HL-60 (cell line): Measurements from ENCODE around the gene FLVCR1.

Experiments
- DNase-seq, 2 experiments: peaks; one replicate each; pipeline ENCODE4 v3.0.0-alpha.2; 2010 to 2020; ENCODE audit warnings: low read depth in 1 of 2, low spot score in 1 of 2
- H3K27ac ChIP-seq: fragments of 250-450 bp; sonication (Bioruptor Pico); replicated peaks from 2 replicates; pipeline ENCODE4 v1.5.1; 2020; ENCODE audit warnings: mild to moderate bottlenecking, moderate library complexity
- H3K27me3 ChIP-seq: fragments of 250-450 bp; sonication (Bioruptor Pico); 2 replicates; pipeline ENCODE4 v1.5.1; 2021; ENCODE audit warnings: mild to moderate bottlenecking, moderate library complexity; ENCODE audit not compliant: insufficient read depth, poor library complexity, severe bottlenecking
- H3K4me3 ChIP-seq: replicated peaks from 2 replicates; pipeline ENCODE4 v1.5.1; 2011; ENCODE audit warnings: mild to moderate bottlenecking, control low read depth, low read length; ENCODE audit not compliant: insufficient read depth
- CTCF ChIP-seq: IDR thresholded peaks from one replicate; pipeline ENCODE4 v1.5.1; 2011; ENCODE audit warnings: low read length, control low read depth, inconsistent platforms; ENCODE audit not compliant: insufficient read depth
- GABPA ChIP-seq: IDR thresholded peaks from 2 replicates; pipeline ENCODE4 v1.6.1; 2012; ENCODE audit warnings: low read depth
- POLR2AphosphoS5 ChIP-seq: IDR thresholded peaks from 2 replicates; pipeline ENCODE4 v1.6.1; 2012; ENCODE audit warnings: low read depth
- REST ChIP-seq: IDR thresholded peaks from 2 replicates; pipeline ENCODE4 v1.6.1; 2012; ENCODE audit warnings: low read depth; ENCODE audit not compliant: insufficient replicate concordance
- SPI1 ChIP-seq: IDR thresholded peaks from 2 replicates; pipeline ENCODE4 v1.6.1; 2012; ENCODE audit warnings: low read depth, mild to moderate bottlenecking, borderline replicate concordance

FLVCR1 gene

GRCh38 chr1:212825798-212826452 is 32.1 kb upstream of the FLVCR1 start:
- H3K27ac ChIP-seq = no peak overlapping the region
- TF ChIP-seq GABPA (no peak), POLR2AphosphoS5 (no peak), REST (no peak), SPI1 (no peak), CTCF (no peak)
- no peak for DNase-seq
- H3K27me3 ChIP-seq = no peaks in the 10 kb centered on the region
- H3K4me3 ChIP-seq = no peak overlapping the region

- no peak overlapping the region for H3K27ac ChIP-seq
Observed at GRCh38 chr1:212827171-212827776, 30.8 kb upstream of the FLVCR1 start.

More at GRCh38 chr1:212827171-212827776, 30.8 kb upstream of the FLVCR1 start:
- TF ChIP-seq GABPA = no peak
- TF ChIP-seq POLR2AphosphoS5 = no peak
- TF ChIP-seq SPI1 = no peak
- TF ChIP-seq REST = no peak
- TF ChIP-seq CTCF = no peak
- H3K27me3 ChIP-seq = no peaks in the 10 kb centered on the region
- H3K4me3 ChIP-seq = no peak overlapping the region
- DNase-seq = no peak
